ENCODE data around the gene RSPO1.

Gene RSPO1

DNA sequence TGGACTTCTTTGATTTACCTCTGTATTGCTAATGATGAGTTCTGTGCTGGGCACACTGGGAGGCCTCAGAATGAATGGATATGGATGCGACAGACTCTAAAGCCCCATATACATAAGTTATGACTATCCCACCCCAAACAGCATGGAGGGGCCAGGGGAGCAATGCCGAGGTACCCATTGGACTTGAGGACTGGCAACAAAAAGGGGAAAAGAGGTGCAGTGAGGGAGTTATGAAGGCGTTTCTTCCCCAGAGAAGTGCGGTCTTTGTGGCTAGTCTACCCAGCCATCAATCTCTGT lies 42.4 kb upstream of the RSPO1 start:
- H4K8ac ChIP-seq (ENCODE audit: low read depth, low read length), result no peak overlapping the region
- no peak overlapping the region for H3K18ac ChIP-seq (ENCODE audit: low read length)
- H2BK15ac ChIP-seq (replicated peaks; ENCODE audit: low read depth), result no peak overlapping the region

GRCh38 chr1:37676281-37677142 lies 41.8 kb upstream of the RSPO1 start:
- Histone ChIP-seq H3K23ac (ENCODE audit: low read length) (no peak overlapping the region), H3K27me3 (ENCODE audit: insufficient read depth, low read length, poor library complexity) (no peaks in the 10 kb centered on the region)
- no CpG with 5 or more reads among the region's 14 CpGs for WGBS (ENCODE audit: extremely low coverage, insufficient coverage, low lambda C conversion rate)

More for the DNA sequence above, 42.4 kb upstream of the RSPO1 start:
- no peaks in the 10 kb centered on the region for H3K79me1 ChIP-seq (ENCODE audit: low read length)
- no peak overlapping the region for H3K4me3 ChIP-seq (ENCODE audit: low read length)
- no peak overlapping the region for H3K23ac ChIP-seq (ENCODE audit: low read length)
- no peaks in the 10 kb centered on the region for H3K36me3 ChIP-seq (ENCODE audit: control insufficient read depth, insufficient read depth, low read length)
- H2BK5ac ChIP-seq (ENCODE audit: low read length), result no peak overlapping the region
- H3K4ac ChIP-seq (ENCODE audit: low read depth, low read length), result no peak overlapping the region
- H3K56ac ChIP-seq (ENCODE audit: low read length), result no peak overlapping the region
- no peak for DNase-seq
- H3K27ac ChIP-seq (ENCODE audit: low read depth, low read length), result no peak overlapping the region
- H3K27me3 ChIP-seq (ENCODE audit: insufficient read depth, low read length, poor library complexity), result no peaks in the 10 kb centered on the region
- H2AK5ac ChIP-seq (ENCODE audit: low read length), result no peak overlapping the region
- no peaks in the 10 kb centered on the region for H3K79me2 ChIP-seq (ENCODE audit: control insufficient read depth, insufficient read depth, low read length)
- no peaks in the 10 kb centered on the region for H3K4me1 ChIP-seq (ENCODE audit: control insufficient read depth, low read depth, low read length)
- no peak overlapping the region for H4K5ac ChIP-seq (ENCODE audit: low read length)
- WGBS (ENCODE audit: extremely low coverage, insufficient coverage, low lambda C conversion rate), result no CpG with 5 or more reads among the region's 4 CpGs
- no peak overlapping the region for H2BK120ac ChIP-seq (ENCODE audit: low read depth, low read length)
- no peak overlapping the region for H3K4me2 ChIP-seq (ENCODE audit: low read length)
- H3K9ac ChIP-seq (ENCODE audit: low read length), result no peak overlapping the region

GRCh38 chr1:37673920-37674319 lies 39.2 kb upstream of the RSPO1 start:
- Histone ChIP-seq H2AK5ac (ENCODE audit: low read length) (no peak overlapping the region), H3K4me1 (ENCODE audit: control insufficient read depth, low read depth, low read length) (no peaks in the 10 kb centered on the region)
- WGBS (ENCODE audit: extremely low coverage, insufficient coverage, low lambda C conversion rate), result no CpG with 5 or more reads among the region's 10 CpGs

More at GRCh38 chr1:37676281-37677142, 41.8 kb upstream of the RSPO1 start:
- no peak overlapping the region for H2BK120ac ChIP-seq (ENCODE audit: low read depth, low read length)
- H3K9ac ChIP-seq (ENCODE audit: low read length), result no peak overlapping the region
- no peak overlapping the region for H3K4me2 ChIP-seq (ENCODE audit: low read length)
- H3K18ac ChIP-seq (ENCODE audit: low read length), result no peak overlapping the region
- DNase-seq, result no peak
- no peak overlapping the region for H2BK5ac ChIP-seq (ENCODE audit: low read length)
- H3K27ac ChIP-seq (ENCODE audit: low read depth, low read length), result no peak overlapping the region
- no peaks in the 10 kb centered on the region for H3K36me3 ChIP-seq (ENCODE audit: control insufficient read depth, insufficient read depth, low read length)
- no peak overlapping the region for H4K5ac ChIP-seq (ENCODE audit: low read length)
- H2AK5ac ChIP-seq (ENCODE audit: low read length), result no peak overlapping the region
- no peak overlapping the region for H2BK15ac ChIP-seq (replicated peaks; ENCODE audit: low read depth)
- H4K8ac ChIP-seq (ENCODE audit: low read depth, low read length), result no peak overlapping the region
- no peaks in the 10 kb centered on the region for H3K79me2 ChIP-seq (ENCODE audit: control insufficient read depth, insufficient read depth, low read length)
- H3K4me3 ChIP-seq (ENCODE audit: low read length), result no peak overlapping the region
- no peak overlapping the region for H3K56ac ChIP-seq (ENCODE audit: low read length)
- H3K4ac ChIP-seq (ENCODE audit: low read depth, low read length), result no peak overlapping the region
- no peaks in the 10 kb centered on the region for H3K79me1 ChIP-seq (ENCODE audit: low read length)
- H3K4me1 ChIP-seq (ENCODE audit: control insufficient read depth, low read depth, low read length), result no peaks in the 10 kb centered on the region

DNA sequence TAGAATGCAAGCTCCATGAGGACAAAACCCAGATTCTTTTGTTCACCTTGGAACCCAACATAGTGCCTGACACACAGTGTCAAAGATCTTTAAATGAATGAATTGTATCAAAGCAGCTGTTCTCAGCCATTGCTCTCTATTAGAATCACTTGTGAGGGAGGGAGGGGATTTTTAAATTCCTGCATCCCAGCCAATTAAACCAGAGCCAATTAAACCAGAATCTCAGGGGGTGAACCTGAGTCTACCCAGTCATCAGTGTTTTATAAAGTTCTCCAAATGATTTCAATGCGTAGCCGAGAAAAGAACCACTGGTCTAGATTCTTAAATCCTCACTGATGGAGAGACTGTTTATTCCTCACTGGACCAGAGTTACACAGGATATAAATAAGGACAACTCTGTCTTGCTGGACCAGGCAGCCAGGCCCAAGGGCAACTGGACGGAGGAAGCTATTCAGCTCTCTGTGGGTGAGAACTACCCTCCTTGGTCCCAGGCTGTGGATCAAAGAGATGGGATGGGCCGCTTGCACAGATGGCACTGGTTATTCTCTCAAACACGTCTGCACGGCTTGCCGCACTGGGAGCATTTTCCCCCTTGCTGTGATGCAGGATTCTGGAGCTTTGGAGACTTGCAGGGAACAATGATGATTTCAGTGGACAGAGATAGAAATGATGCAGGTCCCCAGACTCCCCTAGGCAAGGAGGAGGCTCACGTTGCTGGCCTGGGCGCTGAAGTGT lies 37.6 kb upstream of the RSPO1 start:
- Histone ChIP-seq H4K5ac (ENCODE audit: low read length) (no peak overlapping the region), H3K36me3 (ENCODE audit: control insufficient read depth, insufficient read depth, low read length) (no peaks in the 10 kb centered on the region), H3K4me3 (ENCODE audit: low read length) (no peak overlapping the region), H2BK5ac (ENCODE audit: low read length) (no peak overlapping the region), H3K27me3 (ENCODE audit: insufficient read depth, low read length, poor library complexity) (no peaks in the 10 kb centered on the region), H3K9ac (ENCODE audit: low read length) (no peak overlapping the region), H3K79me2 (ENCODE audit: control insufficient read depth, insufficient read depth, low read length) (no peaks in the 10 kb centered on the region), H3K4ac (ENCODE audit: low read depth, low read length) (no peak overlapping the region), H3K79me1 (ENCODE audit: low read length) (no peaks in the 10 kb centered on the region), H3K4me2 (ENCODE audit: low read length) (no peak overlapping the region), H4K8ac (ENCODE audit: low read depth, low read length) (no peak overlapping the region), H2BK15ac (replicated peaks; ENCODE audit: low read depth) (no peak overlapping the region), H3K18ac (ENCODE audit: low read length) (no peak overlapping the region), H3K56ac (ENCODE audit: low read length) (no peak overlapping the region), H2AK5ac (ENCODE audit: low read length) (no peak overlapping the region), H3K4me1 (ENCODE audit: control insufficient read depth, low read depth, low read length) (no peaks in the 10 kb centered on the region), H3K27ac (ENCODE audit: low read depth, low read length) (no peak overlapping the region), H3K23ac (ENCODE audit: low read length) (no peak overlapping the region), H2BK120ac (ENCODE audit: low read depth, low read length) (no peak overlapping the region)
- WGBS (ENCODE audit: extremely low coverage, insufficient coverage, low lambda C conversion rate), result no CpG with 5 or more reads among the region's 9 CpGs
- DNase-seq, result no peak

More at GRCh38 chr1:37673920-37674319, 39.2 kb upstream of the RSPO1 start:
- H3K23ac ChIP-seq (ENCODE audit: low read length), result no peak overlapping the region
- no peaks in the 10 kb centered on the region for H3K27me3 ChIP-seq (ENCODE audit: insufficient read depth, low read length, poor library complexity)
- no peak overlapping the region for H2BK15ac ChIP-seq (replicated peaks; ENCODE audit: low read depth)
- no peak overlapping the region for H3K27ac ChIP-seq (ENCODE audit: low read depth, low read length)
- no peak overlapping the region for H3K4me2 ChIP-seq (ENCODE audit: low read length)
- DNase-seq, result no peak
- H3K9ac ChIP-seq (ENCODE audit: low read length), result no peak overlapping the region
- H2BK5ac ChIP-seq (ENCODE audit: low read length), result no peak overlapping the region
- H3K4me3 ChIP-seq (ENCODE audit: low read length), result no peak overlapping the region
- no peak overlapping the region for H2BK120ac ChIP-seq (ENCODE audit: low read depth, low read length)
- no peak overlapping the region for H3K56ac ChIP-seq (ENCODE audit: low read length)
- no peak overlapping the region for H4K8ac ChIP-seq (ENCODE audit: low read depth, low read length)
- H4K5ac ChIP-seq (ENCODE audit: low read length), result no peak overlapping the region
- no peaks in the 10 kb centered on the region for H3K36me3 ChIP-seq (ENCODE audit: control insufficient read depth, insufficient read depth, low read length)
- no peak overlapping the region for H3K18ac ChIP-seq (ENCODE audit: low read length)
- H3K79me1 ChIP-seq (ENCODE audit: low read length), result no peaks in the 10 kb centered on the region
- H3K79me2 ChIP-seq (ENCODE audit: control insufficient read depth, insufficient read depth, low read length), result no peaks in the 10 kb centered on the region
- no peak overlapping the region for H3K4ac ChIP-seq (ENCODE audit: low read depth, low read length)

DNA sequence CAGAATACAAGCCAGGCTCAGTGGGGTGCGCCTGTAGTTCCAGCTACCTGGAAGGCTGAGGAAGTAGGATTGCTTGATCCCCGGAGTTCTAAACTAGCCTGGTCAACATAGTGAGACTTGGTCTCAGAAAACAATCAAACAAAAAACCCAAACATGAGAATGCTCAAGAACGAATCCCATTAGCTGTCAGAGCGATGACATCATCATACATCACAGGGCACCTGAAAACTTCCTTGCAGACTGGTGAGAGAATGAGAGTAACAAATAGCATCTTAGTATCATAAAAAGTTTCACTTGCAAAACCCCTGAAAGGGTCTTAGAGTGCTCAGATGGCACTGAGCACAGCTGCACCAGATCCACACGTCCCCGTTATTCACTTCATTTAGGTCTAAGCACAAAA lies 36.6 kb upstream of the RSPO1 start:
- Histone ChIP-seq H3K4ac (ENCODE audit: low read depth, low read length) (no peak overlapping the region), H3K18ac (ENCODE audit: low read length) (no peak overlapping the region), H3K56ac (ENCODE audit: low read length) (no peak overlapping the region), H3K4me1 (ENCODE audit: control insufficient read depth, low read depth, low read length) (no peaks in the 10 kb centered on the region), H2BK15ac (replicated peaks; ENCODE audit: low read depth) (no peak overlapping the region), H3K9ac (ENCODE audit: low read length) (no peak overlapping the region), H3K4me3 (ENCODE audit: low read length) (no peak overlapping the region), H2AK5ac (ENCODE audit: low read length) (no peak overlapping the region), H4K5ac (ENCODE audit: low read length) (no peak overlapping the region), H3K27ac (ENCODE audit: low read depth, low read length) (no peak overlapping the region), H3K36me3 (ENCODE audit: control insufficient read depth, insufficient read depth, low read length) (no peaks in the 10 kb centered on the region), H3K27me3 (ENCODE audit: insufficient read depth, low read length, poor library complexity) (no peaks in the 10 kb centered on the region), H3K23ac (ENCODE audit: low read length) (no peak overlapping the region), H2BK5ac (ENCODE audit: low read length) (no peak overlapping the region), H2BK120ac (ENCODE audit: low read depth, low read length) (no peak overlapping the region), H3K79me1 (ENCODE audit: low read length) (no peaks in the 10 kb centered on the region), H3K4me2 (ENCODE audit: low read length) (no peak overlapping the region), H4K8ac (ENCODE audit: low read depth, low read length) (no peak overlapping the region), H3K79me2 (ENCODE audit: control insufficient read depth, insufficient read depth, low read length) (no peaks in the 10 kb centered on the region)
- no peak for DNase-seq
- no CpG with 5 or more reads among the region's 6 CpGs for WGBS (ENCODE audit: extremely low coverage, insufficient coverage, low lambda C conversion rate)

Data from mesendoderm (in vitro differentiated cells).